Esophagus muscularis mucosa (tissue), 4 donors: Measurements from ENCODE around the gene PTPRK.

ENCODE experiments used
- CTCF ChIP-seq, 3 experiments: fragments of 200-600 bp in 2 of 3; fragments of 450-650 bp in 1 of 3; sonication (generic) in 2 of 3; IDR thresholded peaks; one replicate each; pipeline ENCODE4 v1.5.1; 2017 to 2019; ENCODE audit warnings: antibody characterized with exemption in 3 of 3, mild to moderate bottlenecking in 2 of 3, moderate library complexity in 1 of 3
- EP300 ChIP-seq: sonication (generic); formaldehyde crosslinking; IDR thresholded peaks from one replicate; pipeline ENCODE4 v1.6.1; 2017; ENCODE audit warnings: antibody characterized with exemption
- POLR2A ChIP-seq: fragments of 450-650 bp; IDR thresholded peaks from one replicate; pipeline ENCODE4 v1.6.1; 2017; ENCODE audit warnings: antibody characterized with exemption, moderate library complexity, mild to moderate bottlenecking, low read depth

GRCh38 chr6:128495536-128496333 is 24.7 kb downstream of the PTPRK start:
- no peak for TF ChIP-seq CTCF (IDR thresholded peaks at IDR 0.05)
- TF ChIP-seq POLR2A, result no peak
- TF ChIP-seq EP300, result no peak
